HG02588 (cell line): ENCODE results near the gene KLHL7.
"Not testable (repeated sequence)": the region's sequence is repeated elsewhere in the genome, so short reads cannot be mapped to it uniquely, and the experiment has no call there.

ENCODE experiments used
- ATAC-seq: cut with Tn5 transposase; IDR thresholded peaks from one replicate; pipeline ENCODE4 v1.9.1; 2021; ENCODE audit warnings: mild to moderate bottlenecking, moderate library complexity; ENCODE audit not compliant: unreplicated experiment

KLHL7 gene

DNA sequence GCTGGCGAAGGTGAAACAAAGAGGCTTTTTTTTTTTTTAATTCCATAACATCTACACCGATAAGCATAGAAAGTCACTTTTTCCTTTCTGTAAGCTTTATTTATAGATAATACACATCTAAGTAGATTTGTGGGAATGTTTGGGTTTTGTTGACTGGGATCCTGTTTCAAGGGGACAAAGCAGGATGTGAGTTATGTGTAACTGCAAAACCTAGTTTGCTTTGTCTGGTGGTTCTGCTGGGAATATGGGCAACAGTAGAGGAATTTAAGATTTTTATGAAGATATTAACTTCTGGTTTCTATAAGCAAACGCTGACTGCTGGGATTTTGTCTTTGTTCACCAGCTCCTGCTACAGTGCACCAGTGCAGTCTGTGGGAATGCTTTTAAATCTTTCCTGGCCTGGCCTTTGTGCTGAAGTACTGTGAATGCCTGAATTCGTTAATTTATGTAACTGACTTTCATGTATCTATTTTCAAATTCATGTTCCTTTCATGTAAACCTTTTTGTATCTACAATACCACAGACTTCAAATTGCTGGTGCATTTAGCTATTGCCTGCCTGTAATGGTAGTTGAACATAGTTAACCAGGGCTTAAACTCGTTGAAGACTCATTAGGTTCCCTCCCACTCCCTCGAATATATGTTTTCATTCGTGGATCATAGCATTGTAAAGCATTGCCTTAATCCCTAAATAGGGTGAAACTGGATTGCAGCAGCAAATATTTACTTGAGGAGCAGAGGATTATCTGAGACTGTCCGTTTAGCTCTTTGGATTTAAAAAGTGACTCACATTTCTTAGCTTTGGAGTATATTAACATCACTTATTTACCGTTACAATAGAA, 1.5 kb downstream of the KLHL7 start:
- ATAC-seq: no peak

DNA sequence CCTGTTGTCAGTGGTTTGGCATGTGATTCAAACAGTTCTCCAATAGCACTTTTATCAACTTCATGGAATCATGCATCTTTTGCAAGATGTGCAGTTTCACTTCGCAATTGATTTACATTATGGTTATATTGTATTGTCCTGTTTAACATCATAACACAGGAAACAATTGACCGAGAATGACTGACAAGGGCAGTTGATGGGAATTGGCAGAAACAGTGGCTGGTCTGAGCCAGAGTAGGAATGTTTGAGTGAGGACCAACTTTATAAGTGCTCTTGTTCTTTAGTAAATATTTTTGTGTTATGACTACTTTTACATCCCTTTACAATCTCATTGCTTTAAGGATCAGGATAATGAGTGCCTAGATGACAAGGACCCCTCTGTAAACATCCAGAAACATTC, 2.2 kb downstream of the KLHL7 start:
- ATAC-seq: no peak

DNA sequence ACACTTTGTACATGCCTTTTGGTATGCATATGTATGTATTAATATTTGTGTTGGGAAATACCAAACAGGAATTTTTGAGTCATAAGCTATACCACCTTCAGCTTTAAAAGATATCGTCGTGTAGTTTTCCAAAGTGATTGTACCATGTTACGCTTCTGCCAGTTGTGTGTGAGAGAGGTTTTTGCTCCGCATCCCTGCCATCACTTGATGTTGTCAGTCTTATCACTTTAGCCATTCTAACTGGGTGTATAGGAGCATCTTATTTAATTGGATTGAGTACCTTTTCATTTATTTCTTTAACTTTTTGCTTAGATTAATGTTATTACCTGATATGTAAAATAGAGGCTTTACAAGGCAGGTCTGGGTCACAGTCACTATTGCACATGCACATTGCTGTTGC, 3.4 kb downstream of the KLHL7 start:
- ATAC-seq: no peak

DNA sequence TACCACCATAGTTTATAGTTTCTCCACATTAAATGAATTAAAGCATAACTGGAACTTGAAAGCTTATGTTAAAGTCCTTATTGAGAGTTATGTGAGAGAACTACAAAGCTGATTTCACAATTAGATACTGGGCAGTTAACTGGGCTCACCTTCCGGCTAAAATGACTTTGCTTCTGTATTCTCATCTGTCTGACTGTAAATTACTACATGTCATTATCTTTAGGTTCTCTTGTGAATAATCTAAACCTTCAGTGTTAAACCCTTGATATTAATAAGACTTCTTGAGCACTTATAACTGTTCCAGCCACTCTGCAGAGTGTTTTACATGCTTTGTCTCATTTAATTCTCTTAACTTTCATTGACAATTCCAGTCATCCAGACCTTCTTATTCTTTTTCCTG, 3.9 kb downstream of the KLHL7 start:
- ATAC-seq: no peak

DNA sequence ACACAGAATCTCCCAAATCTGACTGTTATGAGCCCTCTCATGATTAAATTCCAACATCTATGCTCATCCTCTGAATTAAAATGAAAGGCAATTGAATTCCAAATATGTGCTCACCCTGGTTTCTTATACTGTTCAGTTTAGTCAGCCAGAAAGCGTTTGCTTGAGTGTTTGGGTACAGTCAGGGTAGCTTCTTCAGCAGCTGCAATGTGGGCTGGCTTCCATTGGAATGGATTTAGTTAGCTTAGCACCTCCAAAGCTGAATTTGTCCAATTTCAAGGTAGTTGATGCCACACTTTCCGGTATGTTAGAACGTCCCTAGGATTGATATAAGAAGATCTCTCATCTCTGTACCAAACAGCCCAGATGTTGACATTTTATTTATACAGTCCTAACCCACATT, 9.3 kb downstream of the KLHL7 start:
- no peak for ATAC-seq

DNA sequence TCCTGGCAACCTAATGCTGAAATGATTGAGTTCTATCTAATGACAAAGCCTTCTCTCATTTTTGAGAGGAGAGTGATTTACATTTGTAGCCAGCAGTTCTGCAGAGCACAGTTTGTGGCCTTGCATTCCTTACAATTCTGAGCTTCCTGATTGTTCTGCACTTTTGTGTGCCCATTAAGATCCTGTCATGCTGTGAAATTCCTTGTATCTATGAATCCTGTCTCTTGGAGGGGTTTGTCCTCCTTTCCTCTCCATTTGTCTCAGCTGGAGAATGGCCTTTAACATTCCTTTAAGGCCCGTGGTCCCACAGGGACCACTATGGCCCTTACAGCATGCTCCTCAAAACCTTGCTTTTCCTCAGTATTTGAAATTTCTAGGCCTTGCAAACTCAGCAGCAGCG, 10.4 kb downstream of the KLHL7 start:
- ATAC-seq: no peak

DNA sequence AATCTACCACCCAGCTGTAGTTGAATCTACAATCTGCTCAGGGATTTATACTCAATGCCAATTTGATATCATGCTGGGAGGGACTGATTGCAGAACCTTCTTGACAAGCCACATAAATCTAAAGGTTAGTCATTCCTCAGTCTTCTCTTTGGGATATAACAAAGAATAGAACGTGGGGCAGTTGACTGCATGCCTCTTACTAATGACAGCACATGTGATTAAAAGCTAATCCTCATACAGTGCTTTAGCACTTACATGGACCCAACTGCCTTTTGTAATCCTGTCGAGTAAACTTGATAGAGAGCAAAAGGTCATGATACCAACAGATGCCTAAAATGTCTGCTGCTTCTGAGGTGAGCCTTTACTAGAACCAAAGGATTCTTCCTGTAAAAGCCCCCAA, 12.3 kb downstream of the KLHL7 start:
- no peak for ATAC-seq

DNA sequence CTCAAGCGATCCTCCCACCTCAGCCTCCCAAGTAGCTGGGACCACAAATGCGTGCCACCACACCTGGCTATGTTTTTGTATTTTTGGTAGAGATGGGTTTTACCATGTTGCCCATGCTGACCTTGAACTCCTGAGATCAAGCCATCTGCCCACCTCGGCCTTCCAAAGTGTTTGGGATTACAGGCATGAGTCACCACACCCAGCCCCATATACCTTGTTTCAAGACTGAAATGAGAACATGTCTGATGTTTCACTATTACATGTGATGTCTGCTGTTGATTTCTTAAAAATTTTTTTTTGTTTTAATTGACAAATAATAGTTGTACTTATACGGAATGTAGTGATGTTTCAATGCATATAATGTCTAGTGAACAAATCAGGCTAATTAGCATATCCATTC, 14.5 kb downstream of the KLHL7 start:
- ATAC-seq: no peak

DNA sequence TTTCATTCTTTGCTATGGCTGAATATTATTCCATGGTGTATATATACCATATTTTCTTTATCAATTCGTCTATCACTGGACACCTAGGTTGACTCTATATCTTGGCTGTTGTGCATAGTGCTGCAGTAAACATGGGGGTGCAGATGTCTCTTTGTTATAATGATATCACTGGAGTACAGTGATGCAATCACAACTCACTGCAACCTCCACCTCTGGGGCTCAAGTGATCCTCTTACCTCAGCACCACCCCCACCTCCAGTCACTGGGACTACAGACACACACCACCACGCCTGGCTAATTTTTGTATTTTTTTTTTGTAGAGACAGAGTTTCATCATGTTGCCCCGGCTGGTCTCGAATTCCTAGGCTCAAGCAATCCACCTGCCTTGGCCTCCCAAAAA, 15.6 kb downstream of the KLHL7 start:
- ATAC-seq: no peak

DNA sequence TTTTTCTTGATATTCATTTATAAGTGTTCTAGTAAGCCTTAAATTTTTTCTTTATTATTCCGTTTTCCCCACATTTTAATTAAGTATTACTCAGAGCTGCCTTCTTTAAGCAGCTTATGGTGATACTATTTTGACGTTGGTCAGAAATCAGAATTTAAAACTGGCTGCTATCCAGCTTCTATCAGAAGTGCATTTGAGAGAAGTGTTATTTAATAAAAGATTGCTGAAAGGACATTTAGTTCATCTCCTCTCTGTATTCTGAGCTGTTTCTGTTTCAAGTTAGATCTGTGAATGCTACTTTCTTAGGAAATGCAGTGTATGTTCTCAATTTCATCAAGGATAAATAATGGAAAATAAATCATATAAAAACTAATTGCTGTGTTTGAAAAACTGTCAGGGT, 17.4 kb downstream of the KLHL7 start:
- no peak for ATAC-seq

DNA sequence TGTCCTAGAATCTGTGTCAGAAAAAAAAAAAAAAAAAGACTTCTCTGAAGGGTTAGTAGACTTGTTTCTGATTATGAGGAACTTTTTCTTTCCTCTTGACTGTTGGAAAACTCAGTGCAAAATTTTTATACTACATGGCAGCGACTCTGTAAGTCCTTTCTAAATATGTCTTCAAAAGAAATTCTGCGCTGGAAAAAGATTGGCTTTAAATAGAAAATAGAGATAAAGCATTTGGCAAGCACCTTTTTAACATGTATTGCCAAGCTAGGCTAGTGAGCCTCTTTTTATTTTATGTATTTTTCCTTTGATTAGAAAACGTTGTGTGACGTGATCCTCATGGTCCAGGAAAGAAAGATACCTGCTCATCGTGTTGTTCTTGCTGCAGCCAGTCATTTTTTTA, 17.9 kb downstream of the KLHL7 start:
- no peak for ATAC-seq

DNA sequence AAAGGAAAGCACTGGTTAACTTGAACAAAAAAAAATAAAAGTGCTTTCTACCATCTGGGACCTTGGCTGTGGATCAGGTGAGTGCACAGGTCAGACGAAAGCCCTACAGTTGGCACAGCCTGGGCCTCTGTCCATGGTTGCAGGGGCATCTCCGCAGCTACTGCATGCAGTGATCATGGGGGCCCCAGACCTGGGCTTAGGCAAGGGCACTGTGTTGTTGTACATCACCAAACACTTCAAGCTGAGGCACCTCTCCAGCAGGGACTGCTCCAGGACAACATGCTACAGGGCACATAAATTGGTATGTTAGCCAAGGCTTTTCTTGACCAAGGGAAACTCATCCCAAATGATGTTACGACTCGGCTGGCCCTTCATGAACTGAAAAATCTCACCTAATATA, 23.5 kb downstream of the KLHL7 start:
- ATAC-seq: no peak

DNA sequence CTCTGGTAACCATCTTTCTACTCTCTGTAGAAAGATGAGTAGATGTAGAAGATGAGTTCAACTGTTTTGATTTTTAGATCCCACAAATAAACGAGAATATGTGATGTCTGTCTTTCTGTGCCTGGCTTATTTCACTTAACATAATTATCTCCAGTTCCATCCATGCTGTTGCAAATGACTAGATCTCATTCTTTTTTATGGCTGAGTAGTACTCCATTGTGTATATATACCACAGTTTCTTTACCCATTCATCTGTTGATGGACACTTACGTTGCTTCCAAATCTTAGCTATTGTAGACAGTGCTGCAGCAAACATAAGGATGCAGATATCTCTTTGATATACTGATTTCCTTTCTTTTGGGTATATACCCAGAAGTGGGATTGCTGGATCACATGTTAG, 26.2 kb downstream of the KLHL7 start:
- not testable (repeated sequence) for ATAC-seq

DNA sequence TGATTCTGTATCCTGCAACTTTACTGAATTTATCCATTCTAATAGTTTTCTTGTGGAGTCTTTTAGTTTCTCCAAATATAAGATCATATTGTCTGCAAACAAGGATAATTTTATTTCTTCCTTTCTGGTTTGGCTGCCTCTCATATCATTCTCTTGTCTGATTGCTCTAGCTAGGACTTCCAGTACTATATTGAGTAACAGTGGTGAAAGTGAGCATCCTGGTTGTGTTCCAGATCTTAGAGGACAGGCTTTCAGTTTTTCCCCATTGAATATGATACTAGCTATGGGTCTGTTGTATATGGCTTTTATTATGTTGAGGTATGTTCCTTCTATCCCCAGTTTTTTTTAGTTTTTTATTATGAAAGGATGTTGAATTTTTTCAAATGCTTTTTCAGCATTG, 28.2 kb downstream of the KLHL7 start:
- no peak for ATAC-seq

DNA sequence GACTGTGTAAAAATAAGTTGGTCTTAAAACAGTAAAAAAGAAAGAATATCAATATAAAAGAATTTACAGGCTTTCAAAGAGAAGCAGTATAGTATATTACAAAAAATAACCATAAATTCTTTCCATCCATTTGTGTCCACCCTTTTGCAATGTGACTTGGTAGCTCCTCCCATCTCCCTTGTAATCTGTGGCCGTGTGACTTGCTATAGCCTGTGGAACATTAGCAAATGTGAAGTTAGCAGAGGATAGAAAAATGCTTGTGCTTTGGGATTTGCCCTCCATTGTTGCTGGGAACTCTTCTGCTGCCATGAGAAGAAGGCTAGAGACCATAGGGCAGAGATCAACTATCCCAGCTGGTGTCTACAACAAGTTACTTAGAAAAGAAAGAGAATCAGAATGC, 30.2 kb downstream of the KLHL7 start:
- no peak for ATAC-seq

DNA sequence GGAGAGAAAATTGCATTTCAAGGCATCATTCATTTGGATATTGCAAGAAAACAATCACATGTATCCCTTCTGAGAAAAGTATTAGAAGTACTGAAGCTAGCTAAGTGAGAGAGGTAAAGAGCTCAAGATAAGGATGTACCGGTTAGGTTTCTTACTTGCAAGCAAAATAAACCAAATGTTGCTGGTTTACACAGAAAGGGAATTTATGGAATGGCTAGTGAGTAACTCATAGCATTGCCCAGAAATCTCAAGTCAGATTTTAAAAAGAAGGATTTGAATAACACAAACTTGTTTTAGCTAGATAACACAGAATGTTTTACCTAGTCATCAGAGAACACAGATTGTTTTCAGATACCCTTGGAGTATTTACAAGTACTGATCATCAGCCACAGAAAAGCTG, 30.6 kb downstream of the KLHL7 start:
- ATAC-seq: no peak

DNA sequence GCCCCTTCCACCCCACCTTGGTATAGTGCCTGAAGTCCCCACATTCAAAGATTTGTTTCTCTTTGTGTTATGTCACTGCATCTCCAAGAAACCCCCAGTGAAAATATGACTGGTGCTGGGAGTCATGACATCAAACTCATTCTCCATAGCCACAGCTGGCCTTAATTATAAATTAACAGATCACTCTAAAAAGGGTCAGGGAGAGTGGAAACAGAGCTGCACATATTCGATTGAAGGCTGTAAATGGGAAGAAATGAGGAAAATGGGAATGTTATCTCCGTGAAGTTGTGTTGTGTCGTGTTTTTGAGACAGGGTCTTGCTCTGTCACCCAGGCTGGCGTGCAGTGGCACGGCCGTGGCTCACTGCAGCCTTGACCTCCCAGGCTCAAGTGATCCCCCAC, 52.1 kb downstream of the KLHL7 start:
- ATAC-seq: no peak

DNA sequence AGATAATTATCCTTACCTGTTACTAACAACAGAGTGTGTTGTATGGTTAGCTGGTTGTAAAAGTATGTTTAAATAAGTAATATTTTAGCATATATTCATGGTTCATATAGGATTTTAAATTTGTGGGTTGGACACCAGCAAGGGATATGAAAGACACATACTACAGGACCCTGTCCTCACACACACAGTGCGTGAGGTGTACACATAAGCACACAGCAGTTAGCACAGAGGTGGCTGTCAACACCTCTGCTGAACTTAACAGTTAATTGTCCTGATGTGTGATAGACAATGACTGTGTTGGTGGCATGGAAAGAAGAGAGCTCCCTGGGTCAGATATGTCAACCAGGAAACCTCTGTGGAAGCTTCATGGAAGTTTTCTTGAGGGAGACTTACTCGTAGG, 53.0 kb downstream of the KLHL7 start:
- ATAC-seq: no peak

DNA sequence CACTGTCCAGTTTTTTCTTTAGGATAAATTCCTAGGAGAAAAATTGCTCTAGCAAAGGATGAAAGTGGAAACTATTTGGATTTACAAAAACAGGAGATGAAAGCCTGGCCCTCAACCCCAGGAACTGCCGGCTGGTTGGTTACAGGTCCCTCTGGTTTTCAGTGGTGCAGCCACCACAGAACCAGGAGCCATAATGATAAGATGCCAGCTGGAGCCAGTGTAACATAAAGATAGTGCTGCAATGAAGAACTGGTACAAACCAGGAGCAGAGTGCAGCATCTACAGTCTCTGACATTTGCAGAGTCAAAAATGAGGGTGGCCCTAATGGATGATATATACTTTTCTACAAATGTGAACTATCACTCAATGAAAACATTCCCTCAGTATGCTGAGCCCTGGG, 55.9 kb downstream of the KLHL7 start:
- ATAC-seq: no peak

DNA sequence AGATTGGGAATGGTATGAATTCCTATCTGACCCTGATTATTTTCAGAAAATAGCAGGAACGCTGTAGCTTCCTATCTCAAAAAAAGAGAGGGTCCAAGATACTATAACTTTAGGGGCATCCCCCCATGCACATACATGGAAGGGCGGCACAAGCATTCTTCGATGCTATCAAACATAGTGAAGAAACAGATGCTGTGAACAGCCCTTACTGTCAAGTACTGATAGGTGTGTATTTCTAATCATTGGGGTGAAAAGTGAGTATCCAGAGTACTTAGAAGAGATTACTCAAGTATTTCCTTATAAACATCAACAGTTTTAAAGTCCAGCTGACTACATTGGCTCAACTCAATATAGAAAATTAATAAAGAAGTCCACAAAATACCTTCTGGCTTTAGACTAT, 59.3 kb downstream of the KLHL7 start:
- ATAC-seq: no peak

DNA sequence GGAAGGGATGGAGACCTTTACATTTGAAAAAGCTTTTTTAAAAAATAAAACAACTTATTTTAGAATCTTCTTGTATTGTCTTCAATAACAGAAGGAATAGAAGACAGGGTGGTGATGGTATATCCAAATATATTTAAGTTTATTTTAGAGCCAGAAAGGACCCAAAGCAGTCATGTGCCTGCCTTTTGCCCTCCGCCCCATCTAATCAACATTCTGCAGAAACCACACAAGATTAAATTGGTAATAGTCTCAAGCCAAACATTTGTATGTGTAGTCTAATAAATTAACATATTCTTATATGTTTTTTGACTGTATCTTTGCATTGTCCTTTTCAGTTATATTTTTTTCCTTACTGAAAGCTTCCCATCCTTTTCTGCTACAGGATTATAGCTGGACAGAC, 59.7 kb downstream of the KLHL7 start:
- no peak for ATAC-seq

DNA sequence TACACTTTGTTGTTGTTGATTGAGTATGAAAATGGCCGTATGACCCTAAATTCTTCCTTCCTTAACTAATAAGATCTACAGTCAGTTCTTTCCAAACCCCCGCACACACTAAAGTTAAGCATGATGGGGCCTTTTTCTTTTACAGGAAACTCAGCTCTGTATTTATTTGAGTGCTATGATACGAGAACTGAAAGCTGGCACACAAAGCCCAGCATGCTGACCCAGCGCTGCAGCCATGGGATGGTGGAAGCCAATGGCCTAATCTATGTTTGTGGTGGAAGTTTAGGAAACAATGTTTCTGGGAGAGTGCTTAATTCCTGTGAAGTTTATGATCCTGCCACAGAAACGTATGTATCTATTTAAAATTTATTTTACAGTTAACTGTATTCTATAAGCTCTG, 62.1 kb downstream of the KLHL7 start:
- ATAC-seq: no peak
